NCI-H748 treated with DMSO at 0.1 percent for 48 hours (cell line): ENCODE measurements around the gene OOSP3.
"Not testable (repeated sequence)": the region's sequence is repeated elsewhere in the genome, so short reads cannot be mapped to it uniquely, and the experiment has no call there.

ENCODE experiments used
- DNase-seq: peaks from one replicate; lab custom pipeline; 2025; lab: John Stamatoyannopoulos, UW

Gene OOSP3

DNA sequence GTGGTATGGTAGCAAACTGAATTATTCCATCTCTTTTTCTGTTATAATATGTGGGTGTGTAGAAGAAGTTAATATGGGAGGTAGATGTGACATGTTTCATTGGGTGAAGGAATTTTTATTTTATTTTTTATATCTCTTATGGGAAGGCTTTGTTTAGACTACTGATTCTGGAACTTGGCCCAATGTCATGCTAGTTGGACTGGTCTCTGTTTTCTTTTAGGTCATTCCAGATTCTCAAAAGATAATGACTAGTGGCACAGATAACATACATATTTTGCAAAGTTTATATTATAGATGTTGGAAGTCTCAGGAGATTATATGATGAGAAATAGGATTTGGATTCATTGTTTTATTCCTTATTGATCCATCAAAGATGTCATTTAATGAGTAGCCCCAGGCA lies 1.3 kb upstream of the OOSP3 start:
- no peak for DNase-seq

DNA sequence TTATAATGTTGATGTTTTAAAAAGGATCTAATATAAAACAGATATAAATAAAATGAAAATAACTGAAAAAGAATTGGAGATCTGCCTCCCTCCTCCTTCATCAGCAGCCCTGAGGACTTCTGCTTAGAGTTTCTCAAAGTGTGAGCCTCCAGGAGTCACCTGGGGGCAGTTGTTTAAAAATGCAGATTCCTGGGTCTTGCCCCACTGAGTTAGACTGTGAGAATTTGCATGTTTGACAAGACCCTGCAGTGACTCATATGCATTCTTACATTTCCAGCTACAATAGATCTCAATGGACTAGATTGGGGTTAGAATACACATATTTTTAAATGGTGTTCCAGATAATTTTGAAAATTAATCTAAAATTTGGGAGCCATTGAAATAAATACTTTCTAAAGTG lies 798 bp upstream of the OOSP3 start:
- no peak for DNase-seq

DNA sequence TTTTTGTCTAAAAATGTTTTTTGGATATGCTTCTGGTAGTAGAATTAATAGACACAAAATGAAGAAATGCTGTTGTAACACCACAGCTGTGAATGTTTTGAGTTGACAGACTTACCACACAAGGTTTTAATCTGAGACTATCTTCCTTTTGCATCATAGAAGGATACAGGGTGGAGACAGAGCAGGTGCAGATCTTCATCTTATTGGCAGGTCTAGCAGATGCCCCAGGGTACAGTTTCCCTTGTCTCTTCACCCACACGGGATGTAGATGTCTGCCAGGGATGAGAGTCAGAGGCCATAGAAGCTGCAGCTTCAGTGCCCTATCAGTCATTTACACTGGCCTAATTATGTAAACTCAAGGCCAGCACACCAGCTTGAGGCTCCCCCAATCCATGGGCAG lies 985 bp downstream of the OOSP3 start:
- no peak for DNase-seq

DNA sequence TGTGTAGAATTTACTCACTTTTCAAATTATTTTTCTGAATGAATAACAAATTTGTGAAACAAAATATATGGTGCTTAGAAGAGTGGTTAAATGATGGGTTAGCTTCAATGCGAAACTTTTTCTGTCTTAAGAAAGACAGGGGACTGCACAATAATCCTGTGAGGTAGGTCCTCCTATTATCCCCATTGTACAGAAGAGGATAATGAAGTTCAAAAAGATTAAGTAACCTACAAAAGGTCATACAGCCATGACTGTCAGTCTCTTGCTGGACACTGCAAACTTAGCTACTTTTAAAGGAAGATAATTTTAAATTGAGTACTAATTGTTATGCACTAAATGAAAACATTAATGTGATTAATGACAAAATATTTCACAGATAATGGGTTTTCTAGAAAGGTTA lies 5.0 kb downstream of the OOSP3 start:
- DNase-seq, result no peak

DNA sequence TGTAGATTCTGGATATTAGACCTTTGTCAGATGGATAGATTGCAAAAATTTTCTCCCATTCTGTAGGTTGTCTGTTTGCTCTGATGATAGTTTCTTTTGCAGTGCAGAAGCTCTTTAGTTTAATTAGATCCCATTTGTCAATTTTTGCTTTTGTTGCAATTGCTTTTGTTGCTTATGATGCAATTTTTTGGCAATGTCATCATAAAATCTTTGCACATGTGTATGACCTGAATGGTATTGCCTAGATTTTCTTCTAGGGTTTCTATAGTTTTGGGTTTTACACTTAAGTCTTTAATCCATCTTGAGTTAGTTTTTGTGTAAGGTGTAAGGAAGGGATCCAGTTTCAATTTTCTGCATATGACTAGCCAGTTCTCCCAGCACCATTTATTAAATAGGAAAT lies 8.6 kb downstream of the OOSP3 start:
- not testable (repeated sequence) for DNase-seq

DNA sequence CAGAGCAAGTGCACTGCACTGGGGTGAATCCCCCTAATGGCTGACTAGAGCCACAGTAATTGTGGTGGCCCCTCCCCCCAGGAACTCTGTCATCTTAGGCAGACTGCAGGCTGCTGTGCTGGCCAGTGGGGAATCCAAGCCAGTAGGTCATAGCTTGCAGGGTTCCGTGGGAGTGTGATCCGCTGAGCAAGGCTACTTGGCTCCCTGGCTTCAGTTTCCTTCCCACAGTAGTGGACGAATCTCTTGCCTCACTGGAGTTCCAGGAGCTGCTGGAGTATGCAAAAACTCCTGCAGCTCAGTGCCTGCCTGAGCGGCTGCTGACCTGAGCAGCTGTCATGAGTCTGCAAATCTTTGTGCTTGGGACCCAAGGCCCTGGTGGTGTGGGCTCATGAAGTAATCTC lies 13.2 kb downstream of the OOSP3 start:
- no peak for DNase-seq

DNA sequence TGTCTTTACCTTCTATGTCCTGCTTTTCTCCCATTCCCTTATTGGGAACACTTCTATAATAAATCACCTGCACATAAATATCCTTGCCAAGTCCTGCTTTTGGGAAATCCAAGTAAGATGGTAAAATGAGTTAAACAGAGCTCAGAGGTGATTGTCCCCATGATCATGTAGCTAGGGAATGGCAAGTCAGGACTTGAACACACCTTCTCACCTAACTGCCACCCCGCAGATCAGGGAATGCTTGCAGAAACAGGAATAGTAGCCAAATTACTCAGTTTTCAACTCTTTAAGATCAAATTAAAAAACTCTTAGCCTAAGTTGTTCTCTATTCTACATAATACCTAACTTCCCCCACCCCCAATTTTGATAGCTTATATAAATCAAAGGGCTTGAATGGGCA lies 16.0 kb downstream of the OOSP3 start:
- no peak for DNase-seq

DNA sequence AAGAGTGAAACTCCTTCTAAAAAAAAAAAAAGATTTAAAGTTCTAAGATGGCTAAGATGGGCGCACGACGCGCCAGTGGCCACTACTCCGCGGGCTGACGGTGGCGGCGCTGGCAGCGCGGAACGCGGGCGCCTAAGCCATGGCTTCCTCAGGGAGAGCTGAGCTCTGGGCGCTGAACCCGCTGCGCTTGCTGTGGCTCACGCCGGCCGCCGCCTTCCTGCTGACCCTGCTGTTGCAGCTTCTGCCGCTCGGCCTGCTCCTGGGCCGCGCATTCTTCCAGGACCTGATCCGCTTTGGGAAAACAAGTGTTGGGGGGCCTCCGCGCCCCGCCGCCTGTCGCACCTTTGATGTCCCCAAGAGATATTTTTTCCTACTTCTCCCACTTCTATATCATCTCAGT lies 19.5 kb downstream of the OOSP3 start:
- no peak for DNase-seq

DNA sequence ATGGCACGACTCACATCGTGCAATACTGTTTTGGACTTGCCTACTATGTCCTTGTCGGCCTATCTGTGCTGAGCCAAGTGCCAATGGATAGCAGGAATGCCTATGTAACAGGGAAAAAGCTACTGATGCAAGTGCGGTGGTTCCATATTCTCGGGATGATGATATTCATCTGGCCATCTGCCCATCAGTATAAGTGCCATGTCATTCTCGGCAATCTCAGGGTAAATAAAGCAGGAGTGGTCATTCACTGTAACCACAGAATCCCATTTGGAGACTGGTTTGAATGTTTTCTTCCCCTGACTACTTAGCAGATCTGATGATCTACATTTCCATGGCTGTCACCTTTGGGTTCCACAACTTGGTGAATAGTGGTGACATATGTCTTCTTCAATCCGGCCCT lies 20.1 kb downstream of the OOSP3 start:
- DNase-seq, result no peak

DNA sequence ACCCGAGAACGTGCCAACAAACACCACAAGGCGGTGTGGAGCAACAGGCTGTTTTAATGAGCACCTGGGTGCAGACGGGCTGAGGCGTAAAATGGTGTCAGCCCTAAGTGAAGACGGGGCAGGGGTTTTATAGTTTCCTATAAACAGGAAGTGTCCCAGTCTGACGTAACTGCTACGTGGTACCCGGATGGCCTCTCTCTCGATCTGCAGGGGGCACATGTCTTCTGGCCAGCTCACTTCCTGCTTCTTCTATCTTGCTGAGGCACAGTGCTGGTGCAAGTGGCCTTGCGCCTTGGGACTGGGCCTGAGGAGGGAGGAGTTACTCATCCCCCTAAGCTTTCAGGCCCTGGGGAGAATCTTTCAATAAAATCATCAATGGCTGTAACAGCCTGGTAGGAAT lies 20.9 kb downstream of the OOSP3 start:
- DNase-seq, result no peak

DNA sequence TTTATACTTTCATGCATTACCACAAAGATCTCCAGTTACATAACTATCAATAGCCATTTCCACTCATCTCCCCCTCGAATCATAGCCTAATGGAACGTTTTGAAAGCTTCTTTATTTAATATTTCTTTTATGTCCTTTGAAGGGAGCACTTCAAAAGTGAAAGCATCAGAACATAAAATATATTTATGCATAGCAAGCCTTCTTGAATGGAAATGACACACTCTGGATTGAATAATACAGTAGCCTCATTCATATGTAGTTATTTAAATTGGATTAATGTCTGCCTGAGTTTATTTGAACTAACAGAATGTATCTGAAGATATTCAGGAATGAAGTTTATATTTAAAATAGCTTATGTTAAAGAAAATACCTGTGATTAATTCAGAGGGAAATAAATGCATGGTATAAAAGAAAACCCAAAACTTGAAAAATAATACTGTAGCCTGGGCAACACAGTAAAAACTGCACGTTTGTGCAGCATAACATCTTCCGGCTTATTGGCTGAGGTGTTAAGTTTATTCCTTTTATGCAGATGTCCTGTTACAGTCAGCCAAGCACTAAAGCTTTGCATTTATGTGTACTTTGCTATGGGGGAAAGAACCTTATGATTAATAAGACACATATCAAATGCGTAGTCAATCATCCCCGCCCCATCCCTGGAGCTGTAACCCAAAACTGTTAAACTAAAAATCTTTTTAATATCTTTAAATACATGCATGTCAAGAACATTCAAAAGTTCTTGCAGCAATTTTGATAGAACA lies 22.0 kb downstream of the OOSP3 start:
- DNase-seq, result no peak

DNA sequence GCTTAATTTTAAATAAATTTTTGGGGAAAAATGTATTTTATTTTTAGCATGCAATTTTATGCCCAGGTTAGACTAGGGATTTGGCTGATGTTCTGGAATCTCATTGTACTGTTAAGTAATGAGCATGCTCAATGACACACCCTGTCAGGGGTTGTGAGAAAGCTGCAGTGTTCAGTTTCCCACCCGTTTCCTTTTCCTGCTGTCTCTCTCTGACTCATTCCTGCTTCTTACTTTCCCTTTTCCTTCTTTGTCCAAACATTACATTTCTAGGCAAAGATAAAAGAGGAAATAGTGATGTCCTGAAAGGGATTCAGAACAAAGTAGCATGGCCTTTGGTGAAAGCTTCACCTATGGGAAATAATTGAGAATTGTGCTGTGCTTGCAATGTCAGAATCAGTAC lies 22.7 kb downstream of the OOSP3 start:
- DNase-seq, result no peak

DNA sequence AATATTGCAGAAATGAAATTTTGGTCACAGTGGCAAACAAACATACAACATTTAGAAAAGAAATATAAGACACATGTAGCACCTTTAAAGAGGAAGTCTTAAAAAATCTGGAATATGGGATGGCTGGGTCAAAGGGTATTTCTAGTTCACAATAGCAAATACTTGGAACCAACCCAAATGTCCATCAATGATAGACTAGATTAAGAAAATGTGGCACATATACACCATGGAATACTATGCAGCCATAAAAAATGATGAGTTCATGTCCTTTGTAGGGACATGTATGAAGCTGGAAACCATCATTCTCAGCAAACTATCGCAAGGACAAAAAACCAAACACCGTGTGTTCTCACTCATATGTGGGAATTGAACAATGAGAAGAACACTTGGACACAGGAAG lies 25.0 kb downstream of the OOSP3 start:
- not testable (repeated sequence) for DNase-seq

DNA sequence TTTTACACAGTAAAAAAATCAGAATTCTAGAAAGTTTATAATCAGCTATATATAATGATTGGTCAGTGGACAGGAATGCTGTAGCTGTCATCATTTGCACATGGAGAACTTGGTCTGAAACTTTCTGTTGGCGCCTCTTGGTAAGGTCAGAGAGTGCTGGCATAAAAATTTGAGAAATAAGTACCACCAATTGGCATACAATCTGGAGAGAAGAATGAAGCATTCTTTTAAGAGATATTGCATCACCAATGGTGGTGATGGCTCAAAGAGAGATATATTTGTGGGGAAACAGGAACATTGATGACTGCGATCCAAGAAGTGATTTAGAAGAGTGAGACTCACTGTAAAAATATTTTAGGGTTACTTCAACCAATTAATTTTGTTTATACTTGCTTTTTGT lies 39.9 kb downstream of the OOSP3 start:
- DNase-seq, result no peak

DNA sequence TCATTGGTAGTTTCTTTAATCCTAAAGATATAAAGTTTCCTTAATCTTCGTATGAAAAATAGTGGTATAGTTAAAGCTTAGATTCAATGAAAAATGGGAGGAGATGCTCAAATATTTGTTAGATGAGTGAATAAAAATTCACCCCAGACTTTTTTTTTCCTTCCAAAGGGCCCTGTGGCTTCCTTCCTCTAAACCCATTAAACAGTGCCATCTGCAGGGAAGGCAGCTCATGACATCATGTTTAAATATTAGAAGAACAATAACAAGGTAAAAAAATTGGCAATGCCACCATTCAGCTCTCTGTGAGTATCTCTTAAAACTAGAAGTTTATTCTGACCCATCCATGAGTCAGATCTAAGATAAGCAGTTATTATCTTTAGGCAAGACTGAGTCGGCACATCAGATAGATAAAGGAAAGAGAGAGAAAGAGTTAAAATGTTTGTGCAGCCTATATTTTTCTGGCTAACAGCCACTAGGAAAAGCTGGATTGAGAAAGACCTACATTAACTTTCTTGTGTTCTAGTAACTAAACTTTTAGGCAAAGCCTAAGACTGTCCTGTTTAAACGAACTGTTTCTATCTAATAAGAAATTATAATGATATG lies 40.5 kb downstream of the OOSP3 start:
- DNase-seq, result no peak

DNA sequence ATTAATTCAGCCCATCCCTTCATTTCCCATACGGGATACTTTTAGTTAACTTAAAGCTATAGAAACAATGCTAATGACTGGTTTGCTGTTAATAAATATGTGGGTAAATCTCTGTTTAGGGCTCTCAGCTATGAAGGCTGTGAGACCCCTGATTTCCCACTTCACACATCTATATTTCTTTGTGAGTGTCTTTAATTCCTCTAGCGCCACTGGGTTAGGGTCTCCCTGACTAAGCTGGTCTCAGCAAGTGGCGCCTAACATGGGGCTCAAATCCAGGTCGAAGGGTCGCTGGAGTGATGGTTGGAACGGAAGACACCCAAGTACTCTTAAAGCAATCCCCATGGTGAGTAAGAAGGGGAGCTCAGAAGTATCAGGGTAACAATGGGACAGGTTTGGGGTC lies 45.2 kb downstream of the OOSP3 start:
- no peak for DNase-seq

DNA sequence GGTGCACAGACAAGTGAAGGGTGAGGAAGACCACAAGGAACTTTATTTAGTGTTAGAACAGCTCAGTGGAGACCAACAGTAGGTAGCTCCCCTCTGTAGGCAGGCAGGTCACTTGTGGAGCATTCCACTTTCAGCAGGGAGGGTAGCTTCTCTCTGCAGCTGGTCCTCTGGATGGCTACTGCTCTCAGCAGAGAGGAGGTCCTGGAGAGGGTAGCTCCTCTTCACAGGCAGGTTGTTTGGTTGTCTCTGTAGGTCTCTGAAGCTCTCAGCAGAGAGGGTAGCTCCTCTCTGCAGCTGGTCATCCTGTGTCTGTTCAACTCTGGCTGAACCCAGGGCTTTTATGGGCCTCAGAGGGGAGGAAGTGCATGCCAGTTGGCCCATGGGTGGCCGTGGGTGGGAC lies 53.1 kb downstream of the OOSP3 start:
- no peak for DNase-seq

DNA sequence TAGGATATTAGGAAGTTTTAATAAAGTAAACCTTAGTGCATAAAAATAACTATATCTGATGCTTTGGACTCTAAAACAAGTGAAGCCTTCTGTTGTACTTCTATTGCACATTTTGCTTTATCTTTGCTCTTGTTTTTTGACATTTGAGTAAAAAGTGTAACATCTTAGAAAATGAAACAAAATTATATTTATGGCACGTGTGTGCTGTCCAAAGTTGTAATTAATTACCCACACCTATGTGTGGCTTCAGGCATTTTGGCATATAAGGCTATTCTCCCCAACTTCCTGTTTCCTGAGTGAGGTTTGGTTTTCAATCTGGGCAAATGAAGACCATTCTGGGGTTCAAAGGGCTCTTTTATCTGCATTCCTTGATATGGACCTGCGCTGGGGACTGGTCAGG lies 59.5 kb downstream of the OOSP3 start, which contains the start of gene OOSP1:
OOSP1 (plus strand) TSS at position 301 of the 400 bp plus-strand sequence; CDS start at position 324, 23 bp downstream.
- no peak for DNase-seq

DNA sequence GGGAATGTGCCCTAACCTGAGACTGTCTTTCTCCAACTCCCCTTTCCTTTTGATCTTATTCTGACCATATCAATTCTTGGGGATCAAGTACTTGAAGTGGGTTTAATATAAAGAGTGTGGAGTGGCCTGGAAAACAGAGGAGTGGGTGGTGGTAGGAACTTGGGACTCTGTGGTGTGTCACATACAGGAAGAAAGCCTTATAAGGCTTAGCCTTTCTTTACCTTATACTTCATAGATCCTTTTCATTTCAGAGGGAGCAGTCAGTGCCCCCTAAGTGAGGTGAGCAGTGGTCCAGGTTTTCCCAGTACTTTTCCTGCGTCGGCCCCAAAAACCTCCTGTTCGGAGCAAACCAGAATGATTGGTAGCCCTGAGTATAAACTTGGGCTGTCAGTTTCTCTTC lies 60.1 kb downstream of the OOSP3 start:
- DNase-seq, result no peak

DNA sequence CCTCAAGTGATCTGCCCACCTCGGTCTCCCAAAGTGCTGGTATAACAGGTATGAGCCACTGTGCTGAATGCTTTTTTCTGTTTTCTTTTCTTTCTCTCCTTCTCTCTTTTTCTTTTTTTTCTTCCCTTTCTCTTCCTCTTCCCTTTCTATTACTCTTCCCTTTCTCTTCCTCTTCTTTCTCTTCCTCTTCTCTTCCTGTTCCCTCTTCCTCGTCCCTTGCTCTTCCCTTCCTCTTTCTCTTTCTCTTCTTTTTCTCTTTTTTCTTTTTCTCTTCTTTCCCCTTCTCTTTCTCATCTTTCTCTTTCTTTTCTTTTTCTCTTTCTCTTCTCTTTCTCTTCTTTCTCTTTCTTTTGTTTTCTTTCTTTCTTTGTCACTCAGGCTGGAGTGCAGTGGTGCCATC lies 60.9 kb downstream of the OOSP3 start:
- DNase-seq, result no peak

DNA sequence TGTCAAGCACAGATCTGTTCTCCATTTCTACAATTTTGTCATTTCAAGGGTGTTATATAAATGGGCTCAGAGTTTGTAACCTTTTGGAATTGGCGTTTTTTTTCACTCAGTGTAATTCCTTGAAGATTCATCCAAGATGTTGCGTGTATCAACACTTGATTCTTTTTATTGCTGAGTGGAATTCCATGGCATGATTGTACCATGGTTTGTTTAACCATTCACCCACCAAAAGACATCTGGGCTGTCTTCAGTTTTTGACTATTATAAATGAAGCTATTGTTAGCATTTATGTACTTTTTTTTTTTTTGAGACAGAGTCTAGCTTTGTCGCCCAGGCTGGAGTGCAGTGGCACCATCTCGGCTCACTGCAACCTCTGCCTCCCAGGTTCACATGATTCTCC lies 62.5 kb downstream of the OOSP3 start:
- DNase-seq, result no peak

DNA sequence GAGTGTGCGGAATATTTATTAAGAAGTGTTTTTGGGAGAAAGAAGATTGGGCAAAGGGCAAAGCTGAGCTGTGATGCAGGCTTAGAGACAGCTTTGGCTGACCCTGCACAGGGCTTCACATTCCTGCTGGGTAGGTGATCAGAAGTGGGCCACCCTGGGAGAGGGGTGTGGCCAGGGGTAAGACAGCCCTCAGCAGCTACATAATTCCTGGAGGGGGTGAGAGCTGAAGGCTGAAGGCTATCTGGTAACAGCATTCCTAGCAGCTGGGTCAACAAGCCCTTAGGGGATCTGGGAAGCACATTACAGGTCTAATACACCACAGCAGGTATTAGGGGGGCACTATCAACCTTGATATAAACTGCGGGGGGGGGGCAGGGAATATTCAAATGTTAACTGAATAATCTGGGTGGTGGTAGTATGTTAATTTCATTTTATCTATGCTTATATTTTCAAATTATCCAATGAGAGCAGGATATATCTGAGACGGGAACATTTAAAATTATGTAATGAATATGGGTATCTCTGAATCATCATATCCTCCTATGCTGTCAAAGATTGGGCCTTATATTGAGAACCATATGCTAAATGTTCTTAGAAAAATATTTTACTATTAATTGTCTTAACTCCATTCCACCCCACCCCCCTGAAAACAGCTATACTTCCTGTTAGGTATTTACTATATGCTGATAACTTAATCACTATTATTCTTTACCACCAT lies 65.6 kb downstream of the OOSP3 start:
- DNase-seq, result no peak

DNA sequence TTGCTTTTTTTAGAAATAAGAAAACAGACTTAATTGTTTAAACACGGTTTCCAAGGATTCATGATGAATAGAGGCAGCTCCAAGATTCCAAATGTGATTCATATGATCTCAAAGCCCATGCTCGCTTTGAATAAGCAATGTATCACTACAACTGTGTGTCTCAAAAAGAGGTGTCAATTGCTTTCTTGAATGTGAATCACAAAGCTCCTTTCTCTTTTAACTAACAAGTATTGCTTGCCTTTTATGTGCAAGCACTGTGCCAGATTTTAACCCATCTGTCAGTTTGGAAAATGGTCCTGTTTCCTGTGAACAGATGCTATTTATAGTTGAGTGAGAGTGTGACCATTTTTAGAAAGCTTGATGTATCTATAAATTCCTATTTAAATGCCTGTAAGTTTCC lies 66.1 kb downstream of the OOSP3 start:
- no peak for DNase-seq
